Heart left ventricle (tissue), 16 donors: ENCODE measurements around the gene SH3BP5L. TPM values are rescaled to one million over a fixed set of nuclear protein-coding genes. Genes with fewer than 3 reads are reported as not detected.

ENCODE experiments used
- ATAC-seq, 4 donors: fragments of 200-7000 bp; cut with Tn5 transposase; one replicate each; pipeline ENCODE4 v1.9.1; 2020 to 2022; ENCODE audit warnings: moderate library complexity in 4 of 4, mild to moderate bottlenecking in 3 of 4, moderate number of reproducible peaks in 1 of 4
- DNase-seq, 5 donors: peaks; one replicate each; pipeline ENCODE4 v3.0.0-alpha.2; 2020
- H3K27ac ChIP-seq, 12 donors: fragments of 200-600 bp; sonication (generic) in 4 of 12; one replicate each; pipeline versions ENCODE4 v1.5.0 to v1.8.0; 2016 to 2022; ENCODE audit warnings: mild to moderate bottlenecking in 2 of 12
- H3K27me3 ChIP-seq, 9 donors: fragments of 200-600 bp; sonication (generic) in 2 of 9; one replicate each; pipeline versions ENCODE4 v1.5.1 to v1.8.0; 2016 to 2022; ENCODE audit warnings: mild to moderate bottlenecking in 3 of 9
- H3K36me3 ChIP-seq, 9 donors: fragments of 200-600 bp; sonication (generic) in 2 of 9; one replicate each; pipeline versions ENCODE4 v1.5.0 to v1.8.0; 2018 to 2022; ENCODE audit warnings: mild to moderate bottlenecking in 2 of 9
- H3K4me1 ChIP-seq, 12 donors: fragments of 200-600 bp; sonication (generic) in 4 of 12; one replicate each; pipeline versions ENCODE4 v1.5.0 to v1.8.0; 2016 to 2022; ENCODE audit warnings: mild to moderate bottlenecking in 3 of 12
- H3K4me3 ChIP-seq, 12 donors: fragments of 200-600 bp; sonication (generic) in 4 of 12; one replicate each; pipeline versions ENCODE4 v1.5.0 to v1.8.0; 2017 to 2022; ENCODE audit warnings: mild to moderate bottlenecking in 9 of 12, moderate library complexity in 4 of 12
- H3K9me3 ChIP-seq, 12 donors: fragments of 200-600 bp; sonication (generic) in 4 of 12; one replicate each; pipeline versions ENCODE4 v1.5.0 to v1.8.0; 2016 to 2022; ENCODE audit warnings: mild to moderate bottlenecking in 1 of 12
- POLR2A ChIP-seq, 2 donors: fragments of 450-650 bp; IDR thresholded peaks; one replicate each; pipeline ENCODE4 v1.6.1; 2017; ENCODE audit warnings: antibody characterized with exemption in 2 of 2, mild to moderate bottlenecking in 2 of 2, moderate library complexity in 2 of 2
- WGBS, 4 donors: extraction: QIAGEN DNeasy Blood & Tissue Kit in 2 of 4; methylation state at CpG; one replicate each; pipeline versions ENCODE4 v1.1.5 to v1.1.7; 2013 to 2018; 5-methylcytosine and 5-hydroxymethylcytosine counted together
- intact Hi-C, 10 donors: fragments of 100-400 bp; cut with DNase I; formaldehyde crosslinking; loops; one replicate each; pipeline versions ENCODE4 v1.11.1 to v1.14.2; 2022
- polyA plus RNA-seq, 2 donors: library from polyadenylated mRNA; stranded (reverse); fragments of 200-250 nt; gene quantifications; one replicate each; pipeline ENCODE4 v1.2.3, GENCODE V29; 2013
- total RNA-seq, 9 donors: library from RNA; depleted of rRNA in 2 of 9; stranded (reverse); fragments of >200 nt in 2 of 9; fragmentation: NEBNext Ultra II Directional in 3 of 9; extraction: Animal tissue kit (Norgen Biotek cat#: 25700) in 3 of 9; gene quantifications; one replicate each; pipeline versions ENCODE4 v1.1.0 to v1.2.4, GENCODE V29; 2016 to 2023
- TF ChIP-seq, protein P1 (sequence below), 12 donors: fragments of 200-600 bp; sonication (generic) in 4 of 12; IDR thresholded peaks; one replicate each; pipeline versions ENCODE4 v1.5.0 to v1.8.0; 2018 to 2022; ENCODE audit warnings: antibody characterized with exemption in 12 of 12, mild to moderate bottlenecking in 5 of 12
- donor health status: ischemic (EF 13 %, LVEDD 7.1; RV severe dilation, severe dysfunction).
- donor health status: healthy with polysubstance abuse.
- donor health status: DM: no; HTN: yes; CAD: no.
- donor health status: DM: no; HTN: no; CAD: no.
- donor health status: ischemic (EF 25% LVEDD 6.9; RV normal size, moderate dysfunction).
- donor health status: ischemic (EF 25% LVEDD 5.7; RV mildly dilated, moderate dysfunction).
- donor health status: healthy.
- donor health status: DM: yes; HTN: yes; CAD: no.
- donor health status: ischemic (EF 35%, LVEDD 5.7; RV mildly dilated, moderate dysfunction).
- donor health status: nonischemic (EF 11% LVEDD 7.7; RV severe dilation, severe dysfunction).
- donor health status: DM: yes; HTN: yes; CAD: no.
- donor health status: PGD.
- donor health status: ischemic (EF 29% LVEDD 5.4; RV normal size, mild dysfunction).
- donor health status: nonischemic (EF 23%, LVEDD 6.1; RV moderate dilation, normal function).

The SH3BP5L gene
- total and polyA plus RNA-seq, 11 donors: 15.8 to 51.1 (median 19.3) TPM

DNA sequence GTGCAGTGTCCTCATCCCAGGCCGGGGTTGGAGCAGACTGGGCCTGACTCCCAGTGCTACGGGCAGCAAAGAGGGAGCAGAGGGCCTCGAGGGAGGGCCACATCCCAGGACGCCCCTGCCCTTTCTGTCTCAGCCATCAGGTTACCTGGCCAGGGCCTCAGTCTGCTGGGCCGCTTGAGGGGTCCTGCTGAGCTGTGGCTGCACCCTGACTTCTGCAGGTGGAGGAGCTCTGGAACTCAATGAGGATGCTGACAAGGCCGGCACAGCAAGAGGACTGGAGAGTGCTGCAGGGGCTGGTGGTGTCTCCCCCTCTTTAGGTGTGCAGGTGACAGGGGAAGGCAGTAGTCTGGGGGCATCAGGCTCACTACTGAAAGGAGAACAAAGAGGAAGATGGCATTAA lies 29.9 kb upstream of the SH3BP5L start:
- ATAC-seq (no peak), DNase-seq (no peak)
- H3K27ac ChIP-seq: no peak overlapping the region

GRCh38 chr1:248853663-248854375 lies 28.1 kb upstream of the SH3BP5L start:
- DNase-seq (no peak), ATAC-seq (no peak)
- no peak for TF ChIP-seq POLR2A (IDR thresholded peaks at IDR 0.05)
- TF ChIP-seq, protein P1, sequence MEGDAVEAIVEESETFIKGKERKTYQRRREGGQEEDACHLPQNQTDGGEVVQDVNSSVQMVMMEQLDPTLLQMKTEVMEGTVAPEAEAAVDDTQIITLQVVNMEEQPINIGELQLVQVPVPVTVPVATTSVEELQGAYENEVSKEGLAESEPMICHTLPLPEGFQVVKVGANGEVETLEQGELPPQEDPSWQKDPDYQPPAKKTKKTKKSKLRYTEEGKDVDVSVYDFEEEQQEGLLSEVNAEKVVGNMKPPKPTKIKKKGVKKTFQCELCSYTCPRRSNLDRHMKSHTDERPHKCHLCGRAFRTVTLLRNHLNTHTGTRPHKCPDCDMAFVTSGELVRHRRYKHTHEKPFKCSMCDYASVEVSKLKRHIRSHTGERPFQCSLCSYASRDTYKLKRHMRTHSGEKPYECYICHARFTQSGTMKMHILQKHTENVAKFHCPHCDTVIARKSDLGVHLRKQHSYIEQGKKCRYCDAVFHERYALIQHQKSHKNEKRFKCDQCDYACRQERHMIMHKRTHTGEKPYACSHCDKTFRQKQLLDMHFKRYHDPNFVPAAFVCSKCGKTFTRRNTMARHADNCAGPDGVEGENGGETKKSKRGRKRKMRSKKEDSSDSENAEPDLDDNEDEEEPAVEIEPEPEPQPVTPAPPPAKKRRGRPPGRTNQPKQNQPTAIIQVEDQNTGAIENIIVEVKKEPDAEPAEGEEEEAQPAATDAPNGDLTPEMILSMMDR (IDR thresholded peaks at IDR 0.05): no peak
- H3K27ac ChIP-seq: no peak overlapping the region
- no peaks in the 10 kb centered on the region for H3K9me3 ChIP-seq
- intact Hi-C loops: loop anchor here in 1 of 10 donors (1.0 kb wide), 1 partner anchor 12 kb away; no protein-coding TSS in a partner anchor
- no peak overlapping the region for H3K4me3 ChIP-seq
- H3K27me3 ChIP-seq: no peaks in the 10 kb centered on the region
- H3K4me1 ChIP-seq: peaks cover 0 to 35% (median 11%) of the 10 kb centered on the region in 12 donors
- H3K36me3 ChIP-seq: peaks cover 0 to 48% (median 30%) of the 10 kb centered on the region in 9 donors
- 83 to 92% (median 91%) methylated on average over 8 of the region's 8 CpGs for WGBS, 4 donors

More for the DNA sequence above, 29.9 kb upstream of the SH3BP5L start:
- H3K9me3 ChIP-seq: no peaks in the 10 kb centered on the region
- H3K4me3 ChIP-seq: no peak overlapping the region
- H3K4me1 ChIP-seq: peaks cover 0 to 42% (median 18%) of the 10 kb centered on the region in 12 donors
- TF ChIP-seq, protein P1 (IDR thresholded peaks at IDR 0.05): no peak
- no peak for TF ChIP-seq POLR2A (IDR thresholded peaks at IDR 0.05)
- no peaks in the 10 kb centered on the region for H3K27me3 ChIP-seq
- WGBS, 4 donors: 88 to 96% (median 90%) methylated on average over 4 to 6 of the region's 6 CpGs
- peaks cover 0 to 31% (median 13%) of the 10 kb centered on the region in 9 donors for H3K36me3 ChIP-seq
- intact Hi-C loops: no loop called here

DNA sequence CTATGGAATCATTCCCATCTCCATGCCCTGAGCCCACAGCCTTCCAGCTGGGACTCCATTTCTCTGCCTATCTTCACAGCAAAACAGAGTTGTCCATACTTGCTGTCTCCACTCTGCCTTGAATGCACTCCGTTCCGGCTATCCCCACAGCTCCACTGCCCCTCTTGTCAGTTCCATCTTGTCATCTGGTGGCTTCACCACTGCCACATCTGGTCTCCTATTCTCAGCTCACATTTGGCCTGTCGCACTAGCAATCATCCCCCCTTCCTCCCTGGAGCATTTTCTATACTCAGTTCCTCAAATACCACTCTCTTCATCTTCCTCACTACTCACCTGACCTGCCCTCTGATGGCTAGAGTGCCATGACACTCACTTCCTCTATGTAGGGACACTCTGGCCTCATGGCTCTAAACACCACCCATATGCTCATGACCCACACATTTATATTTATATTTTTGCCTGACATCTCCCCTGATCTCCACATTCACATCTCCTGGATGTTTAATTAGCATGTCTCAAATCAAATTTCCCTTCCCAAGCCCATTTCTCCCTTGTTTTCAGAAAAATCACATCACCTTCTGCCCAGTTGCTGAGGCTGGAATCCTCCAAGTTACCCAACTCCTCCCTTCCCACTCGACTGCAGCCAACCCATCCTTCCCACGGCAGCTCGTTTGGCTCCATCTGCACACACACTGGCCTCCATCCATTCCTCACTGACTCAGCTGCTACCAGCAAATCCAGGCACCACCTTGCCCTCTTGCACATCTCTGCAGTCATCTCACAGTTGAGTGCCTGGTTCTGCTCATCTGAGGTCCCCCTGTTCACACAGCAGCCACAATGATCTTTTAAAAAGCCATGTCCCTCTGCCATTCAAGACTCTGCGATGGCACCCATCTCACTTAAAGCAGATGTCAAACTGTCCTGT lies 27.0 kb upstream of the SH3BP5L start:
- no peak overlapping the region for H3K27ac ChIP-seq
- H3K4me3 ChIP-seq: no peak overlapping the region
- no peaks in the 10 kb centered on the region for H3K27me3 ChIP-seq
- TF ChIP-seq, protein P1 (IDR thresholded peaks at IDR 0.05): no peak
- no peak for TF ChIP-seq POLR2A (IDR thresholded peaks at IDR 0.05)
- 76 to 88% (median 83%) methylated on average over 7 of the region's 7 CpGs for WGBS, 4 donors
- ATAC-seq (no peak), DNase-seq (no peak)
- H3K9me3 ChIP-seq: no peaks in the 10 kb centered on the region
- H3K36me3 ChIP-seq: peaks cover 2 to 59% (median 41%) of the 10 kb centered on the region in 9 donors
- intact Hi-C loops: no loop called here
- peaks cover 0 to 25% (median 5%) of the 10 kb centered on the region in 12 donors for H3K4me1 ChIP-seq

DNA sequence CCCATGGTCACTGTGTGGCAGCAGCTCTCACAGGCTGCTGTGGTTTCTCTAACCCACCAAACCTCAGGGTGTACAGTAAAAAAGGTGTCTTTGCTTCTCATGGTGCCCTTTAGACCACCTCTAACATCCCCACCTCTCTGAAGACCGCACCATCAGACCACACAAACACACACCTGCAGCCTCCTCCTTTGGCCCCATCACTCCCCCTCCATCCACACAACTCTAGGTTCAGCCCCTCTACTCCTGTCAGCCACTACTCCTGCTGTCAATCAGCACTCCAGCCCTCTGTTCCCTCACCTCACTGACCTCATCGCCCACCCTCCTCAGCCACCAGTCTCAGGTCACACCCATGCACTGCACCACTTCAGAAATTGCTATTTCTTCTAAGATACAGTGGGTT lies 25.7 kb upstream of the SH3BP5L start:
- Histone ChIP-seq H3K4me3 (no peak overlapping the region), H3K4me1 (peaks cover 0 to 17% (median 0%) of the 10 kb centered on the region in 12 donors), H3K27ac (no peak overlapping the region), H3K36me3 (peaks cover 2 to 73% (median 55%) of the 10 kb centered on the region in 9 donors), H3K9me3 (no peaks in the 10 kb centered on the region), H3K27me3 (no peaks in the 10 kb centered on the region)
- DNase-seq (no peak), ATAC-seq (no peak)
- intact Hi-C loops: no loop called here
- WGBS, 4 donors: 91 to 97% (median 93%) methylated on average over 2 of the region's 2 CpGs
- TF ChIP-seq, protein P1 (IDR thresholded peaks at IDR 0.05): no peak
- no peak for TF ChIP-seq POLR2A (IDR thresholded peaks at IDR 0.05)
